Measurements from ENCODE around the gene SPACA5B.
"Not testable (repeated sequence)": the region's sequence is repeated elsewhere in the genome, so short reads cannot be mapped to it uniquely, and the experiment has no call there.

The SPACA5B gene

GRCh38 chrX:48130326-48130725, at the start of gene SPACA5B:
Gene SPACA5B, plus strand, starts transcription at chrX:48130626. Its CDS starts 62 bp downstream, at chrX:48130688.
- DNase-seq, result not testable (repeated sequence)

DNA sequence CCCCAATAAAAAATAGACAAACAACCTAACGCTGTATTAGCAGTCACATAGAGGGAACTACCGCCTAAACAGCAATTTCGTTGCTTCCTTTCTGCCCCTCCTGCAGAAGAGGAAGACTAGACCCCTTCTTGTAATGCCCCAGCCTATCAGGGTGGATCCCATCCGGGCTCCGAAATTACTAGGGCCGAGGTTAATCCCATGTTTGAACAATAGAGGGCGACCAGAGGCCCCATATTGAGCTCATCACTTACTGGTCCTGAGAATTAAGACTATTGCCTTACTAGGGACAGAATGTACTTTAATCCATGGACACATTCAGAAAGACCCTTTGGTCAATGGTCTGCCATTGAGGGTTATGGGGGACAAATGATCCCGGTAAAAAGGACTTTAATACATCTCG, 47.2 kb upstream of the SPACA5B start:
- peak; percentile 18 for DNase-seq

GRCh38 chrX:48083706-48084105, 46.7 kb upstream of the SPACA5B start:
- no peak for DNase-seq

- DNase-seq, result no peak
These were observed 44.3 kb upstream of the SPACA5B start for GRCh38 chrX:48086082-48086481.

GRCh38 chrX:48090123-48090522, 40.3 kb upstream of the SPACA5B start:
- DNase-seq, result no peak

GRCh38 chrX:48092558-48092957, 37.9 kb upstream of the SPACA5B start:
- not testable (repeated sequence) for DNase-seq

GRCh38 chrX:48101443-48101842, 29.0 kb upstream of the SPACA5B start:
- no peak for DNase-seq

DNA sequence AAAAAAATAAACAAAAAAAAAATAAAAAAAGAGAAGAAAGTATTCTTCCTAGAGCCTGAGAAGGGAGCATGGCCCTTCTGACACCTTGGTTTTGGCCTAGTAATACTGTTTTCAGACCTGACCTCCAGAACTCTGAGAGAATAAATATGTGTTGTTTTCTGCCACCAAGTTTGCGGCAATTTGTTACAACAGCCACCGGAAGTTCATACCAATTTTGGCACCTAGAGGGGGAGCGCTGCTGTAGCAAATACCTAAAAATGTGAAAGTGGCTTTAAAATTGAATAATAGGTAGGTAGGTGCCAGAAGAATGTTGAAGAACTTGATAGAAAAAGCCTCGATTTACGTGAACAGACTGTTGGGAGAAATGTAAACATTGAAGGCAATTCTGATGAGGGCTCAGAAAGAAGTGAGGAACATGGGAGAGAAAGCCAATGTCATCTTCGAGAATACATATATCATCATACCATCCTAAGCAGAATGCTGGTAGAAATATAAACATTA, 27.5 kb upstream of the SPACA5B start:
- no peak for DNase-seq

DNA sequence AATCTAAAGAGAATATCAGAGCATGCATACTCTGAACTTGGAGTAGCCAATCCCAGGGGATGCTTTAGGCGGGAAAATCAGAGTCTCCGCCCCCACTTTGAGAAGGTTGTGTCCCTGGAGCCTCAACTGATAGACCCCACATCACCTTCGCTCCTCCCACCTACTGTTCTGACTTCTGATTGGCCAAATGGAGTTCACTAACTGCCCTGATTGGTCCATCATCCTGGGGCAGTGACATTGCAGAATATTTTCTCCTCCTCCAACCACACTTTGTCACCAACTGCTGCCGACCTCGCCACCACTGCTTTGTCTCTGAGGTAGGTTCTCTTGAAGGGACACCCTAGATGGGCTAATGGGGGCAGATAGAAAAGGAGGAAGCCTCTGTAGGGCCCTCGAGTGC, 22.7 kb upstream of the SPACA5B start:
- DNase-seq, result no peak

- DNase-seq, result not testable (repeated sequence)
These were observed 5.1 kb upstream of the SPACA5B start for GRCh38 chrX:48125286-48125685.

DNA sequence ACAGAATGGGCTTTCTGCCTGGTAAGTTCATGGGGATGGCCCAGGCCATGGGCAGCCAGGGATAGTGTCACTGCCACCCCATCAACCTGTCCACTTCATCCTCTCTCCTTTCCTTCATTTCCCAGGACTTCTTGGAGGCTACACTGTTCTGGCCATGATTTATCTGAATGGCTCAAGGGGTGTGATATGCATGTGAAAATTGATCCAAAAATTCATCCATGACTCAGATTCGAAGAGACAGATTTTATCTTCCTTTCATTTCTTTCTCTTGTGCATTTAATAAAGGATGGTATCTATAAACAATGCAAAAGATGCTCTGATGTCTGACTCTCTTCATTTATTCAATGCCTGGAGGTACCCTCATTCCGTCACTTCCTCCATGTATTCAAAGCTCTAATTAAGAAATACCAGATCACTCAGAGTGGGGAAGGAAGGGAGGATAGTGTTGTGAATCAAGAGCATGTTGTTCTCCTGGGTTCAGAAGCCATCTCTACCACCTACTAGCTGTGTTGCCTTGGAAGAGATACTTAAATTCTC, 1.9 kb downstream of the SPACA5B start:
- DNase-seq, result not testable (repeated sequence)

DNA sequence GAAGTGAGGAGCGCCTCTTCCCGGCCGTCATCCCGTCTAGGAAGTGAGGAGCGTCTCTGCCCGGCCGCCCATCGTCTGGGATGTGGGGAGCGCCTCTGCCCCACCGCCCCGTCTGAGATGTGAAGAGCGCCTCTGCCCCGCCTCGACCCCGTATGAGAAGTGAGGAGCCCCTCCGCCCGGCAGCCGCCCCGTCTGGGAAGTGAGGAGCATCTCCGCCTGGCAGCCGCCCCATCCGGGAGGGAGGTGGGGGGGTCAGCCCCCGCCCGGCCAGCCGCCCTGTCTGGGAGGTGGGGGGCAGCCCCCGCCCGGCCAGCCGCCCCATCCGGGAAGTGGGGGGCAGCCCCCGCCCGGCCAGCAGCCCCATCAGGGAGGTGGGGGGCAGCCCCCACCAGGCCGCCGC, 8.7 kb downstream of the SPACA5B start:
- not testable (repeated sequence) for DNase-seq

DNA sequence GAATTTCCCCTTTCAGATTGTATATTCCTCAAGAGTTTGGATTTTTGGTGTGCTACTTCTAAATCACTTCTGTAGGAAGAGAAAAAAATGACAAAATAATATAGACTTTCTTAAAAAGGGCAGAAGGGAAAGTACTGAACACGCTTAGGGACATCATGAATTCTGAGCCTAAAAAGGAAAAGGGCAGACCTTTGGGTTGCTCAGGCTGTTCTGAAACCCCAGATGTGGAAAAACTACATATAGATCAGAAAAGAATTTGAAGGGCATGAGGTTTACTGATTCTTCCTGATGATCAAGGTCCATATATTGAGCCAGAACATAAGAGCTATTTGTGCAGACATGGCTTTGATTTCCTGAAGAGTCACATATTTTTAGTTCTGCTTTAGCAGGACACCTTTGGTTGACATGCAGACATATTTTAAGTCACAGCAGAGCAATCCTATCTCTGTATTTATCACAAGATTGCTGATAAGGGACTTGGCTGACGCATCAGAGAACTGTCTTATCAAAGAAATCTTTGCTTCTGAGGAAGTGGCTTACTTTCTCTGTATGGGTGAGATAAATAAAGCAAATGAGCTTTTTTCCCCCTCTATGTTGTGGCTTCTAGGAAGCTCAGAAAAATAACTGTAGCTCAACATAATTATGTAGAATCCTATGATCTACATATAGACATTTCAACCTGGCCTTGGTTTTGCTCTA, 11.5 kb downstream of the SPACA5B start:
- not testable (repeated sequence) for DNase-seq

- DNase-seq, result not testable (repeated sequence)
These were observed 12.3 kb downstream of the SPACA5B start for GRCh38 chrX:48142697-48143096.

DNA sequence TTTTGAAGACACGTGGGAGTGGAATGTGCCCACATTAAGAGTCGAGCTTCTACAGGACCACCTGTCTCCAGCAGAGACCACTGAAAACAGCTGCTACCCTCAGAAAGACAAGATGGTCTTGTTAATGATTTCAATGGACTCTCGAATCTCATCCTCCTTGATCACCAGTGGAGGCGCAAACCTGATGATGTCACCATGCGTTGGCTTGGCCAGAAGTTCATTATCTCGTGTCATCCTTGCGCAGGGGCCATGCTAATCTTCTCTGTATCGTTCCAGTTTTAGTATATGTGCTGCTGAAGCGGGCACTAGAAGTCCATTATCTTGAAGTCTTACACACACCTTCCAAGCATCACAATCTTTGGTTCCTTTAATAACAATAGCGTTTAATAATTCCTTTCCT, 23.3 kb downstream of the SPACA5B start:
- DNase-seq, result no peak

DNA sequence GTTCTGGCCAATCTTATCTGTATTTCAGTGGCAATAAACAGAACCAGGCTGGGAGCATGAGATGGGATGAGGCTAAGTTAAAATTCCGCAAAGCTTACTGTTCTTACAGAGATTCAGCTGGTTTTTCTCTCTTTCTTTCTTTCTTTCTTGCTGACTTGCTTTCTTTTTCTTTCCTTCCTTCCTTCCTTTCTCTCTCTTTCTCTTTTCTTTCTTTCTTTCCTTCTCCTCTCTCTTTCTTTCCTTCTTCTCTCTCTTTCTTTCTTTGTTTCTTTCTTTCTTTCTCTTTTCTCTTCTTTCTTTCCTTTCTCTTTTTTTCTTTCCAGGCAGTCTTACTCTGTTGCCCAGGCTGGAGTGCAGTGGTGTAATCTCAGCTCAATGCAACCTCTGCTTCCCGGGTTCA, 24.4 kb downstream of the SPACA5B start:
- no peak for DNase-seq

DNA sequence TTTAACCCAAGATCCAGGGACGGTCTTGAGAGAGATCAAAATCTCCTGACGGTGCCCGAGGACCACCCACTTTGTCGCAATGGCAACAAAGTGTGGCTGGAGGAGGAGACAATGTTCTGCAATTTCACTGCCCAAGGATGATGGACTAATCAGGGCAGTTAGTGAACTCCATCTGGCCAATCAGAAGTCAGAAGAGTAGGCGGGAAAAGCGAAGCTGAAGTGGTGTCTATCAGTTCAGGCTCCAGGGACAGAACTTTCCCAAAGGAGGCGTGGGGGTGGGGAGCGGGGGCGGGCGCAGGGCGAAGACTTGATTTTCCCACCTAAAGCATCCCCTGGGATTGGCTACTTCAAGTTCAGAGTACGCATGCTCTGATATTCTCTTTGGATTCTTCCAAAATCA, 25.6 kb downstream of the SPACA5B start:
- DNase-seq, result no peak

GRCh38 chrX:48165241-48165640, 34.8 kb downstream of the SPACA5B start:
- DNase-seq, result no peak

DNA sequence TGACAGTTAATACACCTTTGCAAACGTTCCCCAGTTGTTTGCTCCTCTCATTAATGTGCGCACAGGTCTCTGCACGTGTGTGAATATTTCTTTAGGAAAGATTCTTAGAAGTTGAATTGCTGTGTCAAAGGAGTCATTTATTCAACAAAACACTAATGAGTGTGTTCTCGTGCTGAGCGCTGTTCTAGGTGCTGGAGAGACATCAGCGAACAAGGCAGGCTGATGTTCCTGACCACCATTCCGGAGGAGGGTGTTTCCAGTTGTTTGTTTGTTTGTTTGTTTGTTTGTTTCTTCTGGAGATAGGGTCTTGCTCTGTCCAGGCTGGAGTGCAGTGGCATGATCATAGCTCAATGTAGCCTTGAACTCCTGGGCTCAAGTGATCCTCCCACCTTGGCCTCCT, 35.9 kb downstream of the SPACA5B start:
- DNase-seq, result not testable (repeated sequence)

DNA sequence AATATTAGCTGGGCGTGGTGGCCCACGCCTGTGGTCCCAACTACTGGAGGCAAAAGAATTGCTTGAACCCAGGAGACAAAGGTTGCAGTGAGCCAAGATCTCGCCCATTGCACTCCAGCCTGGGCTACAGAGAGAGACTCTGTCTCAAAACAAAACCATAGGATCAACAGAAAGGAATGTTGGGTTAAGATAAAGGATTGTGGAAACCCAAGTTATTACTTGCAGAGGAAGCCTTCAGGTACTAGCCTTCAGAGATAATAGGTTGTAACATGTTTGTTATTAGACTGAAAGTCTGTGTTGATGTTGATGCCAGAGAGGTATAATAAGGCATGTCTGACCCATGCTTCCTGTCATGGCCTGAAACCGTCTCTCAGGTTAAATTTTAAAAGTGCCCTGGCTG, 49.3 kb downstream of the SPACA5B start:
- no peak for DNase-seq

DNA sequence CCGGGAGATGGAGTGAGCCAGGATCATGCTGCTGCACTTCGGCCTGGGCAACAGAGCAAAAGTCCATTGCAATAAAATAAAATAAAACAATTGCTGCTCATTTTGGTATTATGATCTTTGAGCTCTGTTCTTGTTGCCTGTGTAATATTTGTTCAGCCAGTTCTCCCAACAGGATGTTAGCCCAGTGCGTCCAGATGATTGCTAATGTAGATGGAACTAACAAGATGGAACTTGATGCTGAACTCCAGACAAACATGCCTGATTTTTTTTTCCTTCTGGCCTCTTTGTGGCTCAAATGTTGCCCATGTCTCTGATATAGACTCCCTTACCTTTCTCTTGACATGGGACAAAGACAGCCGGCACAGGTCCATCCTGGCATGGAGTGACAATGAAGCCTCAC, 50.4 kb downstream of the SPACA5B start:
- no peak for DNase-seq

GRCh38 chrX:48181882-48182281, 51.5 kb downstream of the SPACA5B start:
- not testable (repeated sequence) for DNase-seq
